HG03565 (cell line): Measurements from ENCODE around the gene INVS.
"Not testable (repeated sequence)": the region's sequence is repeated elsewhere in the genome, so short reads cannot be mapped to it uniquely, and the experiment has no call there.

Experiments
- ATAC-seq: cut with Tn5 transposase; IDR thresholded peaks from one replicate; pipeline ENCODE4 v1.9.1; 2021; ENCODE audit warnings: mild to moderate bottlenecking, moderate library complexity; ENCODE audit not compliant: unreplicated experiment

Gene INVS

GRCh38 chr9:100117316-100117715, 18.3 kb downstream of the INVS start:
- ATAC-seq = no peak

DNA sequence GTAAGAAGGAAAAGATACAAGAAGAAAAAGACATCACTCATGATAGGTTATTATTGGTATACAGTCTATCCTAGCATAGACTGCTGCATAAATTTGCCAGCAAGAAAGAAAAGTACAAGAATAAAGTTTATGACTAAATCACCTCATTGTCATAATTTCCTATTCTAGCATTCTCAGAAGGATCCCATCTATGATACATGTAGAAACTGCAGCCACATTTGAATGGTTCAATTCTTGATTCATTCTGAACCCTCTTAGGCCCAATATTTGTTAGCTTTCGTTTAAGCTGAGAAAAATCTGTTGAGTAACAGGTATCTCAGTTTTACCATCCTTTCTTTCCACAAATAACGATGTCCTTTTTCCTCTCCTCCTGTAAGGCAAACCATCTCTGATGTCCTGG, 21.2 kb downstream of the INVS start:
- ATAC-seq = no peak

GRCh38 chr9:100125236-100125635, 26.2 kb downstream of the INVS start:
- no peak for ATAC-seq

- no peak for ATAC-seq
These were observed 26.9 kb downstream of the INVS start for GRCh38 chr9:100125910-100126309.

- ATAC-seq = no peak
These were observed 27.4 kb downstream of the INVS start for GRCh38 chr9:100126423-100126822.

- no peak for ATAC-seq
These were observed 30.7 kb downstream of the INVS start for GRCh38 chr9:100129772-100130171.

DNA sequence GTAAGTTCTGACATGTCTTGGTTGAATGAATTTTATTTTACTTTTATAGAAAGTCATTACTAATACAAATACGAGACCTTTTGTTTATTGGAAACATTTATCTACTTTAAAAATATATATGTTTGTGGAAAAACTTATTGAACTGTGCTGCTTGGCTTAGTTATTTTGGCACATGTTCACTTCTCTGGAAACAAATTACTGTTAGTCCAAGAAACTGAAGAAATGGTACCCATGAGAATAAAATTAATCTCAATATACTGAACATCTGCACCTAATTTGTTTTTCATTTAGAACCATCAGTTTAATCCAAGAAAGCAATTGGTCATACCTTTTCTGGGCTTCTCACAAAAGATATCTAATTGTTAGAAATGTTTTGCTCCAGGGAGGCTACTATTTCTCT, 32.2 kb downstream of the INVS start:
- no peak for ATAC-seq

DNA sequence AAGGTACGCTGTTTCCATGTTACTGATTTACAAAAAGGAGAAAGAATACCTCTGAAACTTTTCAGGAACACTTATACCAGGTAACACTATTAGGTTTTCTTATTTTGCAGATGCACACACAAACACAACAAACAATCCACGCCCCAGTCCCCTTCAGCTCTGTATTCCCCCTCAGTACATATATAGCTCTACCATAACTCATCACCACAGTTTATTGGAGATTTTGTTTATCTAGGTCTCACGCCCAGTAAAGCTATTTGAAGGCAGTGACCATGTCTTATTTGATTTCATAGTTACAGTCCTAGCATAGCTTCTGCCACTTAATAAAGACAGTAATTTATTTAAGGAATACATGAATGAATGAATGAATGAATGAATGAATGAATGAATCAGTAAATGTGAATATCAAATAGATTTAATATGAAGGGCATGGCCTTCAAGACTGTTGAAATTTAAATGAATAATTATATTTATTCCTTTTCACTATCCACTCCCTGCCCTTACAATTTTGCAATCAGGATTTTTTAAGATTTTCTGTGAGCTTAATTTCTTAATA, 32.9 kb downstream of the INVS start:
- ATAC-seq = no peak

- ATAC-seq = no peak
These were observed 35.7 kb downstream of the INVS start for GRCh38 chr9:100134731-100135130.

DNA sequence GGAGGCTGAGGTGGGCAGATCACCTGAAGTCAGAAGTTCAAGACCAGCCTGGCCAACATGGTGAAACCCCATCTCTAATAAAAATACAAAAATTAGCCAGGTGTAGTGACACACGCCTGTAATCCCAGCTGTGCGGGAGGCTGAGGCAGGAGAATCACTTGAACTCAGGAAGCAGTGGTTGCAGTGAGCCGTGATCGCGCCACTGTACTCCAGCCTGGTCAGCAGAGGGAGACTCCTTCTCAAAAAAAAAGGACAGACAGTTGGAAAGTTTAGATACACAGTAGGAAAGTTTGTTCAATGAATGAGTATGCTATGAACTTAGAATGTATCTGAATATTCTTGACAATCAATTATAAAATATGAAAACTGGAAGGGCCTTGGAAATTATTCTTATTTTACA, 37.8 kb downstream of the INVS start:
- ATAC-seq = not testable (repeated sequence)

DNA sequence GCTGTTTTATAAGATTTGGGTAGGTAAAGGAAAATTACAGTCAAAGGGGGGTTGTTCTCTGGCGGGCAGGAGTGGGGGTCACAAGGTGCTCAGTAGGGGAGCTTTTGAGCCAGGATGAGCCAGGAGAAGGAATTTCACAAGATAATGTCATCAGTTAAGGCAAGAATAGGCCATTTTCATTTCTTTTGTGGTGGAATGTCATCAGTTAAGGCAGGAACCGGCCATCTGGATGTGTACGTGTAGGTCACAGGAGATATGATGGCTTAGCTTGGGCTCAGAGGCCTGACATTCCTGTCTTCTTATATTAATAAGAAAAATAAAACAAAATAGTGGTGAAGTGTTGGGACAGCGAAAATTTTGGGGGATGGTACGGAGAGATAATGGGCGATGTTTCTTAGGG, 41.3 kb downstream of the INVS start:
- ATAC-seq = not testable (repeated sequence)

GRCh38 chr9:100141862-100142261, 42.8 kb downstream of the INVS start:
- ATAC-seq = not testable (repeated sequence)

DNA sequence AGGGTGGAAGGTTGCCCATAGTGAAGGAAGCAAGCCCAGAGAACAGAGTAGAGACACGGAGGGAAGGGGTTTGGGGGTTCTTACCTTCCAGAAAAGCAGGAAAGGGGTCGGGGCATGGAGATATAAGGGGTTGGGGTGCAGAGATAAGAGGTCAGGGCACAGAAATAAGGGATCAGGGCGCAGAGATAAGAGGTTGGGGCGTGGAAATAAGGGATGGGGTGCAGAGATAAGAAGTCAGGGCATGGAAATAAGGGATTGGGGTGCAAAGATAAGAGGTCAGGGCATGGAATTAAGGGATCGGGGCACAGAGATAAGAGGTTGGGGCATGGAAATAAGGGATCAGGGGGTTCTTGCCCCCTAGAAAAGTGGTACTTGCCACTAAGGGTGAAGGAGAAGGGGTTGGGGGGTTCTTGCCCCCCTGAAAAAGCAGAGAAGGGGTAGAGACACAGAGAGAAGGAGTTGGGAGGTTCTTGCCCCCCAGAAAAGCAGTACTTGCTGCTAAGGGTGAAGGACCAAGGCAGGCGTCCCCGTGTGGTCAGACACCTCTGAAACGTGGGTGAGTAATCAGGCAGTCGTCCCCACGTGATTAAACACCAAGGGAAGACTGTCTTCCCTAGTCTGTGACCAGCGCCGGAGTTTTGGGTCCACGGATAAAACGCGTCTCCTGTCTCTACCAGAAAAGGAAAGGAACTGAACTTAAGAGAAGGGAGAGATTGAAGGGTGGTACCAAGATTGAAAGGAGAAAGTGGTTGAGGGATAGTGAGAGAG, 46.3 kb downstream of the INVS start:
- ATAC-seq = not testable (repeated sequence)

DNA sequence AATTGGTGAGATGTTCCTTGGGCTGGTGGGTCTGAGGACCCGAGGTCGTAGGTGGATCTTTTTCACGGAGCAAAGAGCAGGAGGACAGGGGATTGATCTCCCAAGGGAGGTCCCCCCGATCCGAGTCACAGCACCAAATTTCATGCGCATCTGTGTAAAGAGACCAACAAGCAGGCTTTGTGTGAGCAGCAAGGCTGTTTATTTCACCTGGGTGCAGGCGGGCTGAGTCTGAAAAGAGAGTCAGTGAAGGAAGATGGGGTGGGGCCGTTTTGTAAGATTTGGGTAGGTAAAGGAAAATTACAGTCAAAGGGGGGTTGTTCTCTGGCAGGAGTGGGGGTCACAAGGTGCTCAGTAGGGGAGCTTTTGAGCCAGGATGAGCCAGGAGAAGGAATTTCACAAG, 46.9 kb downstream of the INVS start:
- not testable (repeated sequence) for ATAC-seq

GRCh38 chr9:100150214-100150613, 51.2 kb downstream of the INVS start:
- no peak for ATAC-seq

- ATAC-seq = peak; percentile 68
These were observed 61.0 kb downstream of the INVS start for GRCh38 chr9:100160021-100160420.

- no peak for ATAC-seq
These were observed 68.1 kb downstream of the INVS start for GRCh38 chr9:100167176-100167575.

DNA sequence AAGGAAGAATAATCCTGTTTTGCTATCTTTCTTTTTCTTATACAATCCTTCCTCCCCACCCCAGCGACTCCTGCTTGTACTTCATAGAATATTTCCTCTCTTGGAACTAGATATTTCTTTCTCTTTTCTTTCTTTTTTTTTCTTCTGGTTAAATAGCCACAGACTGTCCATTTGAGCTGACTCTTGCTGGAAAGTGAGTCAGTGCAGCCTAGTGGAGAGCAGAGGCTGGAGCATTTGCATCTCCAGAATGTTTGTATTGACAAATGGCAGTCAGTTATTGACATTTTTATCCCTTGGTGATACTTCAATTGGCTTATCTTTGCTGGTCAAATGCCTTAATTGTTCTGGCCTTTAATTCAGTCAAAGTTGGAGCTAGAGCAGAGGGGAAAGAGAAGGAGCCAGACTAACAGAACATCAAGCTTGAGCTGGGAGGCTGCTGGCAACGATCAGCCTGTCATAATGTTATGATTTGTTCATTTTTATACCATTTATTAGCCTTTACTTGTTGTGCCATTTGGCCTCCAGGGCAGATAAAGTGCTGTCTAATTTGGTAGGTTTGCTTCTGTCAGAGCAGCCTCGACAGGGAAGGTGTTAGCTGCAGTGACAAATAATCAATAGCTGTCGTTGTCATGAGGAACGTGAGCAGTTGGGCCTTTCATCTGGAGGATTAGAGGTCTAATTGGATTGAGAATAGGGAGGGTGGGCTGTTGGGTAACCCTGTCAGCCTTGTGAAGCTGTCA, 69.0 kb downstream of the INVS start:
- no peak for ATAC-seq

- ATAC-seq = no peak
These were observed 71.0 kb downstream of the INVS start for GRCh38 chr9:100170085-100170484.

GRCh38 chr9:100170556-100170955, 71.5 kb downstream of the INVS start:
- ATAC-seq = no peak

- ATAC-seq = no peak
These were observed 87.3 kb downstream of the INVS start for GRCh38 chr9:100186356-100186755.

GRCh38 chr9:100190339-100190738, 91.3 kb downstream of the INVS start:
- no peak for ATAC-seq
